Muscle of leg (tissue), 11 donors: ENCODE measurements around the gene TBC1D14. TPM values are rescaled to one million over a fixed set of nuclear protein-coding genes. Genes with fewer than 3 reads are reported as not detected.

Experiments
- DNase-seq: peaks from one replicate; pipeline ENCODE4 v3.0.0; 2013
- H3K27ac ChIP-seq: one replicate; pipeline ENCODE4 v1.5.1; 2013; ENCODE audit warnings: mild to moderate bottlenecking, low read length, control low read depth
- H3K27me3 ChIP-seq: one replicate; pipeline ENCODE4 v1.6.1; 2013; ENCODE audit warnings: low read length; ENCODE audit not compliant: control insufficient read depth, insufficient read depth
- H3K36me3 ChIP-seq: one replicate; pipeline ENCODE4 v1.6.1; 2013; ENCODE audit warnings: low read length; ENCODE audit not compliant: control insufficient read depth, insufficient read depth
- H3K4me1 ChIP-seq: one replicate; pipeline ENCODE4 v1.6.1; 2013; ENCODE audit warnings: low read length; ENCODE audit not compliant: control insufficient read depth, insufficient read depth
- H3K4me3 ChIP-seq: one replicate; pipeline ENCODE4 v1.5.1; 2013; ENCODE audit warnings: low read length, control low read depth
- H3K9me3 ChIP-seq: replicated peaks from 2 replicates; pipeline ENCODE4 v1.6.1; 2013; ENCODE audit warnings: low read depth, low read length; ENCODE audit not compliant: control insufficient read depth
- WGBS: methylation state at CpG from one replicate; pipeline ENCODE4 v1.1.5; 2013; ENCODE audit warnings: missing lambda C conversion rate; ENCODE audit not compliant: insufficient coverage; 5-methylcytosine and 5-hydroxymethylcytosine counted together
- polyA plus RNA-seq, 8 donors: library from polyadenylated mRNA; unstranded; fragments of 120-200 nt; gene quantifications; one replicate each; pipeline versions ENCODE4 v1.2.1 to v1.2.3, GENCODE V29; 2013; ENCODE audit warnings: inconsistent platforms in 1 of 8, low replicate concordance in 1 of 8; ENCODE audit not compliant: insufficient read length in 8 of 8, insufficient read depth in 1 of 8
- total RNA-seq: library from RNA; stranded (reverse); fragments of 120-200 nt; gene quantifications from one replicate; pipeline ENCODE4 v1.2.4, GENCODE V29; 2013

Gene TBC1D14
- total and polyA plus RNA-seq, 9 donors: 31.3 to 45.2 (median 38.7) TPM

GRCh38 chr4:6944301-6945051 lies 34.9 kb downstream of the TBC1D14 start:
- Histone ChIP-seq H3K27me3 (no peaks in the 10 kb centered on the region), H3K27ac (no peak overlapping the region)

DNA sequence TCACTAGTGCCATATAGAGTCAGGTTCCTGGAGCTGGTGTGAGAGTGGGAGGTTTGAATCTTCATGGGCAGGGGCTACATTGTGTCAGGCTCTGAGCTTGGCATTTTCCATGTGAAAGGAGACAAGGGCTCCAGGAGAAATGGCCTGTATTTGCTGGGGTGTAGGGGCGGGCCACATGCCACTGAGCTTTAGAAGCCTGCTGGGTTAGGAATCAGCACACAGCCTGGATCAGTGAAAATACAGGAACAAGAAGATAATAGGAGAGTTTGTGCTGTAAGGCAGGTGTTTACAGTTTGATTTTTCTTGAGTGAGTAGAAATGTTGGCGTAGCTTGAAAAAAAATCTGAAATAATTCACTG lies 35.4 kb downstream of the TBC1D14 start:
- H3K9me3 ChIP-seq: no peaks in the 10 kb centered on the region
- no peak overlapping the region for H3K4me3 ChIP-seq
- H3K36me3 ChIP-seq: no peaks in the 10 kb centered on the region
- DNase-seq: no peak
- no peak overlapping the region for H3K27ac ChIP-seq
- 90% methylated on average over 2 of the region's 2 CpGs for WGBS
- H3K4me1 ChIP-seq: peaks cover 11% of the 10 kb centered on the region
- no peaks in the 10 kb centered on the region for H3K27me3 ChIP-seq

More at GRCh38 chr4:6944301-6945051, 34.9 kb downstream of the TBC1D14 start:
- H3K4me1 ChIP-seq: peaks cover 11% of the 10 kb centered on the region
- 60% methylated on average over 19 of the region's 20 CpGs for WGBS
- no peaks in the 10 kb centered on the region for H3K9me3 ChIP-seq
- no peak overlapping the region for H3K4me3 ChIP-seq
- no peaks in the 10 kb centered on the region for H3K36me3 ChIP-seq
- DNase-seq: peak; percentile 20

DNA sequence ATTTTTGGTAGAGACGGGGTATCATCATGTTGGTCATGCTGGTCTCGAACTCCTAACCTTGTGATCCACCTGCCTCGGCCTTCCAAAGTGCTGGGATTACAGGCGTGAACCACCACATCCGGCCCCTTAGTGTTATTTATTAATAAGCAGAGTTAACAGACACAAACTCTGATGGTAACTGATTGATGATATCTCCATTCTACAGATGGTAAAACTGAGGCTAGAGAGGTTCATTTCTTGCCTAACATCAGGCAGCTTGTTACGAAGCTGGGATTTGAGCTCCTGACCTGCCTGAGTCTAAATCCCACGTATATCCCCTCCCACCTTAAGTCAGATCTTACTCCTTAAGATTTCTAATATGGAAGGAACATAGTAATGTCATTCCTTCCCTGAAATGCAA lies 36.9 kb downstream of the TBC1D14 start:
- Histone ChIP-seq H3K9me3 (no peaks in the 10 kb centered on the region), H3K36me3 (no peaks in the 10 kb centered on the region), H3K27me3 (no peaks in the 10 kb centered on the region), H3K4me3 (no peak overlapping the region), H3K27ac (no peak overlapping the region), H3K4me1 (peaks cover 7% of the 10 kb centered on the region)
- no peak for DNase-seq
- WGBS: 100% methylated on average over 1 of the region's 7 CpGs

- WGBS: 73% methylated on average over 3 of the region's 3 CpGs
Observed at GRCh38 chr4:6948134-6948460, 38.5 kb downstream of the TBC1D14 start.

GRCh38 chr4:6951880-6952381 lies 42.3 kb downstream of the TBC1D14 start:
- no peak for DNase-seq
- Histone ChIP-seq H3K4me3 (no peak overlapping the region), H3K27me3 (no peaks in the 10 kb centered on the region), H3K4me1 (peaks cover 12% of the 10 kb centered on the region), H3K9me3 (no peaks in the 10 kb centered on the region), H3K27ac (no peak overlapping the region), H3K36me3 (no peaks in the 10 kb centered on the region)
- WGBS: 74% methylated on average over 12 of the region's 13 CpGs

More at GRCh38 chr4:6948134-6948460, 38.5 kb downstream of the TBC1D14 start:
- no peaks in the 10 kb centered on the region for H3K9me3 ChIP-seq
- no peaks in the 10 kb centered on the region for H3K36me3 ChIP-seq
- no peak for DNase-seq
- peaks cover 5% of the 10 kb centered on the region for H3K4me1 ChIP-seq
- H3K4me3 ChIP-seq: no peak overlapping the region
- H3K27me3 ChIP-seq: no peaks in the 10 kb centered on the region
- H3K27ac ChIP-seq: no peak overlapping the region

DNA sequence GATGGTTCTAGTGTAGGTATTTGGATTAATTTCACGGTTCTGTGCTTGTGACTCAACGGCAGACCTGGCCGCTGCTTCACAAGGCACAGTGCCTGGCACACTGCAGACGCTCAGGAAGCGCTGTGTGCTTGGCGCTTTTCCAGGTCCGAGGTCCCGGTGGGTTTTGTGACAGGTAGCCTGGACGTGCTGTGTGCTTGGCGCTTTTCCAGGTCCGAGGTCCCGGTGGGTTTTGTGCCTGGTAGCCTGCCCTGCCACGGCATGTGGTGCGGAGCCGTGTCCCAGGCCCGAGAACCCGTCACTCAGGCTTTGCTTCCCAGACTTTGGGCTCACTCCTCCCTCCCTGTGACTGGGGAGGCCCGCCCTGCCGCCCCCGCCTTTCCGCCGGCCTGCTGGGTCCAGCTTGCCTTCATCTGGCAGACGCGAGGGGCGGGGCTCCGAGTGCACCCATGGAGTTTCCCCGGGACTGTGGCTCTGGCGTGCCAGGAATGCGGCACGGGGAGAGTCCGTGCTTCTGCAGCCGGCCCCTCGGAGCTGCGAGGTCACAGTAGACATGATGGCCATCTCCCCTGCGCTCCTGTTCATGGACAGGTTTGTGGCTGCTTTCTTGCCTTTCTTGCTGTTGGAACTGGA lies 44.2 kb downstream of the TBC1D14 start:
- Histone ChIP-seq H3K36me3 (no peaks in the 10 kb centered on the region), H3K4me1 (peaks cover 12% of the 10 kb centered on the region), H3K27me3 (no peaks in the 10 kb centered on the region), H3K9me3 (no peaks in the 10 kb centered on the region), H3K27ac (no peak overlapping the region), H3K4me3 (no peak overlapping the region)
- WGBS: 31% methylated on average over 31 of the region's 35 CpGs
- DNase-seq: peak; percentile 75

DNA sequence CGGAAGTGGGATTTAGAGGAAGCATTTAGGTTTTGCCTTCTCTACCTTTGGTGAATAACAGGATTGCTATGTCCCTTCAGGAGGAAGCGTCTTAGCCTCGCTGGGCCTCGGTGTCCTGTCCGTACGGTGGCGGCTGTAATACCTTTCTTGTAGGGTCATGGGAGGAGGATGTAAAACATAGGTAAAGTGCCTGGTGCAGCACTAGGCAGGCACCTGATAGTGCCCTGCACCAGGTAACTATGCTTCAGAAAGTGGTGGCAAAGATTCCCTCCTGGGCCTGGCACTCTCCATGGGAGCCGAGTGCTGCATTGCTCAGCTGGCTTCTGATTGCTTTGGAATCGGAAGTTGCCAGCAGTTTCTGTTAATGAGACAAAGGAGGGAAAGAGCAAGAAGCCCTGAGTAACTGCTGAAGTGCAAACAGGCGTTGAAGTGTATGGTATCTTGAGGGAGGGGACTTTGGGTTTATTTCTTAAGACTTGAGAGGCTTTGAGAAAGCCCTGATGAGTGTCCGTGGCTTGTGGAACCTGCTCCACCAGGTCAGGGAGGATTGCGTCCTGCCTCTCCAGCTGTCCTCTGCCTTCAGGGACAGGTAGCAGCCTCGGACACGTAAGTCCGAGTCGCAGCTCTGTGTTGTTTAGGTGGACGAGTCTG lies 45.8 kb downstream of the TBC1D14 start:
- DNase-seq: no peak
- no peak overlapping the region for H3K27ac ChIP-seq
- peaks cover 12% of the 10 kb centered on the region for H3K4me1 ChIP-seq

DNA sequence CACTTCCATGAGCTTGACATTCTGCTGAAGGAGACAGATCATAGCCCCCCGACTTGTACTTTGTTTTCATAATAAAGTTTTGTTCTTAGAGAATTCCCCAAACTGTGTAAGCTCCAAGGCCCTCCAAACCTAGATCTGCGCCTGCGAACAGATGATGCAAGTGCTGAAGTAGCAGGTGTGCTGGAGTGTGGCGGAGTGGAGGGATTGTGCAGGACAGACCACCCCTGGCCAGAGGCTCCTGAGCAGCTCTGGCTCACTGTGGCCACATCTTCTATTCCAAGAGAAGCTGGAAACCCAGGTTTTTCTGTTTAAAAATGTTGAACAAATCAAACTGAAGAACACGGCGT lies 46.4 kb downstream of the TBC1D14 start:
- H3K36me3 ChIP-seq: no peaks in the 10 kb centered on the region
- WGBS: 100% methylated on average over 3 of the region's 6 CpGs
- H3K4me3 ChIP-seq: no peak overlapping the region
- H3K27me3 ChIP-seq: no peaks in the 10 kb centered on the region
- peaks cover 15% of the 10 kb centered on the region for H3K4me1 ChIP-seq
- DNase-seq: no peak
- H3K9me3 ChIP-seq: no peaks in the 10 kb centered on the region
- H3K27ac ChIP-seq: no peak overlapping the region

More for the DNA sequence above, 45.8 kb downstream of the TBC1D14 start:
- Histone ChIP-seq H3K27me3 (no peaks in the 10 kb centered on the region), H3K36me3 (no peaks in the 10 kb centered on the region), H3K9me3 (no peaks in the 10 kb centered on the region), H3K4me3 (no peak overlapping the region)
- 81% methylated on average over 12 of the region's 17 CpGs for WGBS

GRCh38 chr4:6956434-6957147 lies 47.0 kb downstream of the TBC1D14 start:
- H3K4me1 ChIP-seq: peaks cover 17% of the 10 kb centered on the region
- whole genome bisulfite sequencing: 87% methylated on average over 21 of the region's 24 CpGs
- no peak overlapping the region for H3K27ac ChIP-seq
- H3K27me3 ChIP-seq: no peaks in the 10 kb centered on the region
- no peak for DNase-seq
- no peak overlapping the region for H3K4me3 ChIP-seq
- no peaks in the 10 kb centered on the region for H3K9me3 ChIP-seq
- H3K36me3 ChIP-seq: no peaks in the 10 kb centered on the region

DNA sequence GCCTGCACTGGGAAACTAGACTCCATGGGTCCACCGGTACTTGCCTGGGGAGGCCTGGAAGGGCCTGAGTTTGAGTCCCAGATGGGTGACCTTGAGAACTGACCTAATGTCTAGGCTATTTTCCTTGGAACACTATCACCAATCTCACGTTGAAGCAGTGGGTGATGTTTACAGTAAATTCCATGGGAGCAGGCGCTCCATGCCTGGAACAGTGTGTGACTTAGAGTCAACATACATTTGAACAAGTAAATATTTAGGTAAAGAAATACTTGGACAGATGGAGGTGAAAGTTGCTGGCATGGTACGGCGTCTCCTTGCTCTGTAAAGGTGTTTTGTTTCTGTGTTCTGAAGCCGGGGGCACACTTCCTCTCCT lies 47.5 kb downstream of the TBC1D14 start:
- Histone ChIP-seq H3K9me3 (no peaks in the 10 kb centered on the region), H3K4me1 (peaks cover 18% of the 10 kb centered on the region), H3K27me3 (no peaks in the 10 kb centered on the region), H3K27ac (no peak overlapping the region), H3K4me3 (no peak overlapping the region), H3K36me3 (no peaks in the 10 kb centered on the region)
- no peak for DNase-seq
- WGBS: 79% methylated on average over 2 of the region's 6 CpGs
